Fibroblast of lung (primary cell): ENCODE data around the gene CCR3. TPM values are rescaled to one million over a fixed set of nuclear protein-coding genes. Genes with fewer than 3 reads are reported as not detected.

Source experiments
- DNase-seq, 2 donors: peaks; one replicate each; pipeline versions ENCODE4 v3.0.0 to v3.0.0-alpha.2; 2010; ENCODE audit warnings: low read depth in 2 of 2
- H2AFZ ChIP-seq: 2 replicates; pipeline ENCODE4 v1.5.1; 2012; ENCODE audit warnings: low read length, control low read depth, inconsistent platforms
- H3K27ac ChIP-seq: 2 replicates; pipeline ENCODE4 v1.5.1; 2011; ENCODE audit warnings: low read length, control low read depth; ENCODE audit not compliant: insufficient read depth
- H3K27me3 ChIP-seq: 2 replicates; pipeline ENCODE4 v1.5.1; 2011; ENCODE audit warnings: mild to moderate bottlenecking, low read length; ENCODE audit not compliant: control insufficient read depth, insufficient read depth
- H3K36me3 ChIP-seq: 2 replicates; pipeline ENCODE4 v1.5.1; 2011; ENCODE audit warnings: low read length; ENCODE audit not compliant: control insufficient read depth, insufficient read depth
- H3K4me1 ChIP-seq: 2 replicates; pipeline ENCODE4 v1.5.1; 2011; ENCODE audit warnings: low read length; ENCODE audit not compliant: control insufficient read depth, insufficient read depth; ENCODE audit errors: extremely low read depth
- H3K4me2 ChIP-seq: 2 replicates; pipeline ENCODE4 v1.5.1; 2011; ENCODE audit warnings: low read length, control low read depth; ENCODE audit not compliant: insufficient read depth; ENCODE audit errors: extremely low read depth
- H3K4me3 ChIP-seq, 4 experiments: fragments of 200-600 bp in 1 of 4; sonication (generic) in 1 of 4; replicated peaks in 1 of 4; 2 replicates each; pipeline ENCODE4 v1.5.1; 2011 to 2016; ENCODE audit warnings: low read length in 4 of 4, low read depth in 3 of 4, mild to moderate bottlenecking in 3 of 4, control low read depth in 2 of 4, inconsistent platforms in 1 of 4, mixed read lengths in 1 of 4; ENCODE audit not compliant: insufficient read depth in 1 of 4; ENCODE audit errors: control extremely low read depth in 1 of 4
- H3K79me2 ChIP-seq: 2 replicates; pipeline ENCODE4 v1.5.1; 2012; ENCODE audit warnings: mild to moderate bottlenecking, low read length, inconsistent platforms; ENCODE audit not compliant: control insufficient read depth, insufficient read depth
- H3K9ac ChIP-seq: 2 replicates; pipeline ENCODE4 v1.5.1; 2011; ENCODE audit warnings: mild to moderate bottlenecking, low read length, control low read depth; ENCODE audit not compliant: insufficient read depth
- H3K9me3 ChIP-seq: 2 replicates; pipeline ENCODE4 v1.5.1; 2012; ENCODE audit warnings: low read depth, low read length; ENCODE audit not compliant: control insufficient read depth, insufficient read depth
- H4K20me1 ChIP-seq: 2 replicates; pipeline ENCODE4 v1.5.1; 2011; ENCODE audit warnings: low read length; ENCODE audit not compliant: control insufficient read depth, insufficient read depth; ENCODE audit errors: extremely low read depth
- CTCF ChIP-seq, 2 donors: IDR thresholded peaks in 1 of 2; conservative IDR thresholded peaks in 1 of 2; 1 replicate in 1 of 2; 2 replicates in 1 of 2; pipeline ENCODE4 v1.5.1; 2011 to 2012; ENCODE audit warnings: low read length in 2 of 2, control low read depth in 1 of 2, inconsistent platforms in 1 of 2, low read depth in 1 of 2, mild to moderate bottlenecking in 1 of 2
- EZH2 ChIP-seq: IDR thresholded peaks from 2 replicates; pipeline ENCODE4 v1.5.1; 2012; ENCODE audit warnings: low read length, control low read depth, mild to moderate bottlenecking; ENCODE audit errors: missing control alignments
- polyA plus RNA-seq, 2 donors: library from polyadenylated mRNA; depleted of rRNA in 1 of 2; stranded (reverse) in 1 of 2; unstranded in 1 of 2; fragments of >200 nt; gene quantifications; 2 replicates each; pipeline ENCODE4 v1.2.1, GENCODE V29; 2011 to 2012; ENCODE audit warnings: missing spikeins in 1 of 2
- total RNA-seq: library from RNA; depleted of rRNA; stranded (reverse); fragments of >200 nt; gene quantifications from 2 replicates; pipeline ENCODE4 v1.2.1, GENCODE V29; 2014

The CCR3 gene
- total and polyA plus RNA-seq, 2 donors (not counting 1 experiment from before 2014, with no cell fraction given) = 0.16 to 0.17 TPM

- H3K4me2 ChIP-seq = no peak overlapping the region
- no peak for DNase-seq
- no peak overlapping the region for H3K9ac ChIP-seq
These were observed 5.8 kb upstream of the CCR3 start for GRCh38 chr3:46236294-46237054.

GRCh38 chr3:46238386-46238785 lies 3.9 kb upstream of the CCR3 start:
- no peak for TF ChIP-seq EZH2
- TF ChIP-seq CTCF (conservative IDR thresholded peaks at IDR 0.05 in 1 of 2, IDR thresholded peaks at IDR 0.05 in 1 of 2; ENCODE audit: low read depth in 1 of 2, low read length in 2 of 2) = no peak
- H3K4me2 ChIP-seq = no peak overlapping the region
- no peak overlapping the region for H2AFZ ChIP-seq
- no peaks in the 10 kb centered on the region for H4K20me1 ChIP-seq
- H3K4me3 ChIP-seq = no peak overlapping the region
- no peak overlapping the region for H3K9ac ChIP-seq
- no peaks in the 10 kb centered on the region for H3K9me3 ChIP-seq
- H3K79me2 ChIP-seq = no peaks in the 10 kb centered on the region
- H3K27ac ChIP-seq = no peak overlapping the region
- no peak for DNase-seq
- H3K36me3 ChIP-seq = no peaks in the 10 kb centered on the region
- no peaks in the 10 kb centered on the region for H3K4me1 ChIP-seq
- H3K27me3 ChIP-seq = no peaks in the 10 kb centered on the region

More at GRCh38 chr3:46236294-46237054, 5.8 kb upstream of the CCR3 start:
- Histone ChIP-seq H3K79me2 (no peaks in the 10 kb centered on the region), H3K27me3 (no peaks in the 10 kb centered on the region), H3K9me3 (no peaks in the 10 kb centered on the region), H4K20me1 (no peaks in the 10 kb centered on the region), H3K4me3 (no peak overlapping the region), H2AFZ (no peak overlapping the region), H3K36me3 (no peaks in the 10 kb centered on the region), H3K27ac (no peak overlapping the region), H3K4me1 (no peaks in the 10 kb centered on the region)
- TF ChIP-seq EZH2 = no peak
- no peak for TF ChIP-seq CTCF (conservative IDR thresholded peaks at IDR 0.05 in 1 of 2, IDR thresholded peaks at IDR 0.05 in 1 of 2; ENCODE audit: low read depth in 1 of 2, low read length in 2 of 2)

GRCh38 chr3:46239301-46239938 lies 2.8 kb upstream of the CCR3 start:
- H3K9ac ChIP-seq = no peak overlapping the region
- no peaks in the 10 kb centered on the region for H3K36me3 ChIP-seq
- no peak overlapping the region for H2AFZ ChIP-seq
- no peak overlapping the region for H3K4me2 ChIP-seq
- no peak overlapping the region for H3K27ac ChIP-seq
- DNase-seq = no peak
- H3K9me3 ChIP-seq = no peaks in the 10 kb centered on the region
- no peak for TF ChIP-seq CTCF (conservative IDR thresholded peaks at IDR 0.05 in 1 of 2, IDR thresholded peaks at IDR 0.05 in 1 of 2; ENCODE audit: low read depth in 1 of 2, low read length in 2 of 2)
- no peak for TF ChIP-seq EZH2
- no peaks in the 10 kb centered on the region for H4K20me1 ChIP-seq
- no peaks in the 10 kb centered on the region for H3K4me1 ChIP-seq
- no peak overlapping the region for H3K4me3 ChIP-seq
- H3K79me2 ChIP-seq = no peaks in the 10 kb centered on the region
- no peaks in the 10 kb centered on the region for H3K27me3 ChIP-seq
